Measurements from ENCODE around the gene HS3ST5. TPM values are rescaled to one million over a fixed set of nuclear protein-coding genes. Genes with fewer than 3 reads are reported as not detected.
"Not testable (repeated sequence)": the region's sequence is repeated elsewhere in the genome, so short reads cannot be mapped to it uniquely, and the experiment has no call there.

The HS3ST5 gene
- total RNA-seq, 1 donor from 2014 or later, result 1.5 TPM

DNA sequence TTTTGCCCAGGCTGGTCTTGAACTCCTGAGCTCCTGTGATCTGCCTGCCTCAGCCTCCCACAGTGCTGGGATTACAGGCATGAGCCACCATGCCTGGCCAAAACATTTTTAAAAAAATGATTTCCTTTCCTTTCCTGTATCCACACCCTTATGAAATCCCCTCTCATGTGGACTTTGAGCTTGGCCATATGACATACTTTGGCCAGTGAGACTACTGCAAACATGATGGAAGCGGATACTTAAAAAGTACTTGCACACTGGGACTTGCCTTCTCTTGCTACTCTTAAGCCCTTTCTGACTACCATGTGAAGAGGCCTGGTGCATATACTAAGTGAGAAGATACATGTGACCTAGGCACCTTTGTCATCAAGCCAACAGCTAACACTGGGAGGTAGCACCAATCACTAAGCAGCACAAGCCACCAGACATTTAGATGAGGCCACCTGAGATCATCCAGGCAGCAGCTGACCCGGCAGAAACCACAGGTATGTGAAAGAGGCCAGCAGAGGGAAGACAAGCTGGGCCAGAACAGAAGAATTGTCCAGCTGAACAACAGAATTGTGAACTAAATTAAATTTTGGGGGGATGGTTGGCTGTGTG, 293.4 kb downstream of the HS3ST5 start:
- DNase-seq (ENCODE audit: low read depth) (peak; percentile 12), FAIRE-seq (no peak)
- Histone ChIP-seq H3K27ac (ENCODE audit: low read depth, low read length) (no peak overlapping the region), H3K36me3 (ENCODE audit: insufficient read depth, low read length) (no peaks in the 10 kb centered on the region), H3K9ac (ENCODE audit: low read length) (no peak overlapping the region), H4K20me1 (ENCODE audit: insufficient read depth, low read length) (no peaks in the 10 kb centered on the region), H3K4me2 (ENCODE audit: low read length) (no peak overlapping the region), H3K9me3 (ENCODE audit: insufficient read depth, low read depth, low read length) (no peaks in the 10 kb centered on the region), H3K27me3 (ENCODE audit: insufficient read depth, low read length) (no peaks in the 10 kb centered on the region), H3K79me2 (ENCODE audit: insufficient read depth, low read length) (no peaks in the 10 kb centered on the region), H3K4me3 (ENCODE audit: insufficient read depth, low read depth, low read length) (no peak overlapping the region), H3K4me1 (ENCODE audit: insufficient read depth, low read length) (no peaks in the 10 kb centered on the region), H2AFZ (ENCODE audit: low read depth, low read length) (no peak overlapping the region)
- Mint-ChIP-seq H3K4me1 (ENCODE audit: low read depth, unreplicated experiment) (peaks cover 14% of the 10 kb centered on the region), H3K36me3 (ENCODE audit: low read depth, unreplicated experiment) (no peaks in the 10 kb centered on the region), H3K4me3 (ENCODE audit: unreplicated experiment) (peak overlapping the region; percentile 28), H3K27me3 (ENCODE audit: low read depth, unreplicated experiment) (no peaks in the 10 kb centered on the region), H3K9me3 (ENCODE audit: unreplicated experiment) (peaks cover 3% of the 10 kb centered on the region), H3K27ac (ENCODE audit: unreplicated experiment) (peak overlapping the region; percentile 53)
- TF ChIP-seq, protein P1, sequence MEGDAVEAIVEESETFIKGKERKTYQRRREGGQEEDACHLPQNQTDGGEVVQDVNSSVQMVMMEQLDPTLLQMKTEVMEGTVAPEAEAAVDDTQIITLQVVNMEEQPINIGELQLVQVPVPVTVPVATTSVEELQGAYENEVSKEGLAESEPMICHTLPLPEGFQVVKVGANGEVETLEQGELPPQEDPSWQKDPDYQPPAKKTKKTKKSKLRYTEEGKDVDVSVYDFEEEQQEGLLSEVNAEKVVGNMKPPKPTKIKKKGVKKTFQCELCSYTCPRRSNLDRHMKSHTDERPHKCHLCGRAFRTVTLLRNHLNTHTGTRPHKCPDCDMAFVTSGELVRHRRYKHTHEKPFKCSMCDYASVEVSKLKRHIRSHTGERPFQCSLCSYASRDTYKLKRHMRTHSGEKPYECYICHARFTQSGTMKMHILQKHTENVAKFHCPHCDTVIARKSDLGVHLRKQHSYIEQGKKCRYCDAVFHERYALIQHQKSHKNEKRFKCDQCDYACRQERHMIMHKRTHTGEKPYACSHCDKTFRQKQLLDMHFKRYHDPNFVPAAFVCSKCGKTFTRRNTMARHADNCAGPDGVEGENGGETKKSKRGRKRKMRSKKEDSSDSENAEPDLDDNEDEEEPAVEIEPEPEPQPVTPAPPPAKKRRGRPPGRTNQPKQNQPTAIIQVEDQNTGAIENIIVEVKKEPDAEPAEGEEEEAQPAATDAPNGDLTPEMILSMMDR (IDR thresholded peaks at IDR 0.05; ENCODE audit: insufficient read depth, low read depth, low read length), result no peak
- TF ChIP-seq EZH2 (IDR thresholded peaks at IDR 0.05; ENCODE audit: insufficient read depth, low read length), result no peak

DNA sequence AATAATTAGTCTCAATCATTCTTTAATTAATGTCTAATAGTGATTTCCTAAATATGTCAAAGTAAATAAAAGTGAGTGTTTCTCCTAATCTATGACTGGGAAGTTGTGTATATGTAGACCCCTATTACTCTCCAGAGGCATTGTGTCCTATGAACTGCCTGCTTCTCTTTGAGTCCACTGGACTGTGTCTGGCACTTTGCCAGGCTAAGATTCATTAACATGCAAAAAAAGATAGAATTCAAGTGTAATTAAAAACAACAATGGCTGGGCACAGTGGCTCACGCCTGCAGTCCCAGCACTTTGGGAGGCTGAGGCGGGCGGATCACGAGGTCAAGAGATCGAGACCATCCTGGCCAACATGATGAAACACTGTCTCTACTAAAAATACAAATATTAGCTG, 298.3 kb downstream of the HS3ST5 start:
- H3K27me3 Mint-ChIP-seq (ENCODE audit: low read depth, unreplicated experiment); H3K4me1 ChIP-seq (ENCODE audit: insufficient read depth, low read length); H4K20me1 ChIP-seq (ENCODE audit: insufficient read depth, low read length); H3K36me3 ChIP-seq (ENCODE audit: insufficient read depth, low read length); H3K9ac ChIP-seq (ENCODE audit: low read length); H3K36me3 Mint-ChIP-seq (ENCODE audit: low read depth, unreplicated experiment); H3K27ac ChIP-seq (ENCODE audit: low read depth, low read length); H3K9me3 Mint-ChIP-seq (ENCODE audit: unreplicated experiment); H3K27ac Mint-ChIP-seq (ENCODE audit: unreplicated experiment); FAIRE-seq; H3K9me3 ChIP-seq (ENCODE audit: insufficient read depth, low read depth, low read length); H3K4me3 Mint-ChIP-seq (ENCODE audit: unreplicated experiment); H3K4me3 ChIP-seq (ENCODE audit: insufficient read depth, low read depth, low read length); H3K79me2 ChIP-seq (ENCODE audit: insufficient read depth, low read length); H2AFZ ChIP-seq (ENCODE audit: low read depth, low read length); DNase-seq (ENCODE audit: low read depth); H3K27me3 ChIP-seq (ENCODE audit: insufficient read depth, low read length); H3K4me2 ChIP-seq (ENCODE audit: low read length): not testable (repeated sequence)
- H3K4me1 Mint-ChIP-seq (ENCODE audit: low read depth, unreplicated experiment), result peaks cover 10% of the 10 kb centered on the region

DNA sequence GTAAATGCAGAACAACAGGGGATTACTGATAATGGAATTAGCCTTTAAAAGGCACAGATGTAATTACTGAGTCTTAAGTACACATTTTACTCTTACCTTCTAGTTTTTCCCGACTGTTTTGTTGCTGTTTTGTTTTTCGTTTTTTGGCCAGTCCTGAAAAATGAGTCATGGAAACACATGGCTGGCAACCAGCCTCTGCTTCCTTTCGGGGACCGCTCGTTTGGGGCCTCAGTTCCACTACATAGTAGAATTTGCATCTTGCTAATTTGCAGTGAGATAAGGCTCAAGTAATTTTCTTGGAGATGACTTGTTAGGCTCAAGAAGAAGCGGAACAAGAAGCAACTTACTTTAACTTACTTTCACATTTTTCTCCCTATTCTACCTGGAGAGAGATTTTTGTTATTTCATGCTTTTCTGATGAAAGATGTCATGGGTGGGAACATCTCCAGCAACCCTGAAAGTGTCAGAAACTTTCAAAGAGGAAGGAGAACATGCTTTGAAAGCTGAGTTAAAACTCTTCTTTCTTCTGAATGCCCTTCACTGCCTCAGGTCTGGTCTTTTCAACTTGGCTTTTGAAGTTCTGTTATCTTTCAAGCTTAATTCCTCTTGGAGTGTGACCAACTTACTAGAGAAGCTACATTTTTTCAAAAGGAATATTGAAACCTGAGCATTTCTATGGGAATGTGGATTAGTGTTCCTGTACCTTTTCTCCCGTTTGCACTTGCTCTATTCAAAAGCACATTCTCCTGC, 300.4 kb downstream of the HS3ST5 start:
- H3K27me3 Mint-ChIP-seq (ENCODE audit: low read depth, unreplicated experiment), result no peaks in the 10 kb centered on the region
- Histone ChIP-seq H3K9me3 (ENCODE audit: insufficient read depth, low read depth, low read length) (no peaks in the 10 kb centered on the region), H3K4me1 (ENCODE audit: insufficient read depth, low read length) (no peaks in the 10 kb centered on the region), H4K20me1 (ENCODE audit: insufficient read depth, low read length) (no peaks in the 10 kb centered on the region), H3K4me3 (ENCODE audit: insufficient read depth, low read depth, low read length) (no peak overlapping the region), H3K9ac (ENCODE audit: low read length) (no peak overlapping the region), H3K4me2 (ENCODE audit: low read length) (no peak overlapping the region), H3K36me3 (ENCODE audit: insufficient read depth, low read length) (no peaks in the 10 kb centered on the region), H2AFZ (ENCODE audit: low read depth, low read length) (no peak overlapping the region), H3K79me2 (ENCODE audit: insufficient read depth, low read length) (no peaks in the 10 kb centered on the region), H3K27me3 (ENCODE audit: insufficient read depth, low read length) (no peaks in the 10 kb centered on the region), H3K27ac (ENCODE audit: low read depth, low read length) (no peak overlapping the region)
- H3K9me3 Mint-ChIP-seq (ENCODE audit: unreplicated experiment), result no peaks in the 10 kb centered on the region
- peaks cover 6% of the 10 kb centered on the region for H3K4me1 Mint-ChIP-seq (ENCODE audit: low read depth, unreplicated experiment)
- no peak for FAIRE-seq
- no peaks in the 10 kb centered on the region for H3K36me3 Mint-ChIP-seq (ENCODE audit: low read depth, unreplicated experiment)
- no peak overlapping the region for H3K27ac Mint-ChIP-seq (ENCODE audit: unreplicated experiment)
- no peak overlapping the region for H3K4me3 Mint-ChIP-seq (ENCODE audit: unreplicated experiment)
- no peak for TF ChIP-seq EZH2 (IDR thresholded peaks at IDR 0.05; ENCODE audit: insufficient read depth, low read length)
- TF ChIP-seq, protein P1 (IDR thresholded peaks at IDR 0.05; ENCODE audit: insufficient read depth, low read depth, low read length), result no peak
- peak; percentile 8 for DNase-seq (ENCODE audit: low read depth)

All from astrocyte (in vitro differentiated cells and primary cell).